Calu3 (cell line): ENCODE data around the gene SLC9A8. TPM values are rescaled to one million over a fixed set of nuclear protein-coding genes. Genes with fewer than 3 reads are reported as not detected.

Experiments used
- BruUV-seq: library from RNA; stranded (reverse); fragments of 400-500 nt; replicated peaks from 2 replicates; lab custom pipeline; 2021; lab: Mats Ljungman, UMichigan
- CTCF ChIA-PET: fragments of 300-600 bp; sonication (Branson Sonifier 250); formaldehyde crosslinking; loops from one replicate; lab custom pipeline; 2022; ENCODE audit warnings: antibody characterized with exemption; lab: Charles Lee
- DNase-seq: peaks from one replicate; pipeline ENCODE4 v3.0.0; 2022
- H3K27ac Mint-ChIP-seq: one replicate; pipeline ENCODE4 v1.8.0; 2022; ENCODE audit warnings: mixed read lengths; ENCODE audit not compliant: unreplicated experiment
- H3K27me3 Mint-ChIP-seq: one replicate; pipeline ENCODE4 v1.8.0; 2022; ENCODE audit warnings: mixed read lengths; ENCODE audit not compliant: unreplicated experiment
- H3K36me3 Mint-ChIP-seq: one replicate; pipeline ENCODE4 v1.8.0; 2022; ENCODE audit warnings: mild to moderate bottlenecking, moderate library complexity, mixed read lengths; ENCODE audit not compliant: insufficient read depth, unreplicated experiment
- H3K4me1 Mint-ChIP-seq: one replicate; pipeline ENCODE4 v1.8.0; 2022; ENCODE audit warnings: mild to moderate bottlenecking, low read depth, mixed read lengths; ENCODE audit not compliant: unreplicated experiment
- H3K4me3 Mint-ChIP-seq: one replicate; pipeline ENCODE4 v1.8.0; 2022; ENCODE audit warnings: mild to moderate bottlenecking, low read depth, moderate library complexity, mixed read lengths; ENCODE audit not compliant: unreplicated experiment
- H3K9me3 Mint-ChIP-seq: one replicate; pipeline ENCODE4 v1.8.0; 2022; ENCODE audit warnings: low read depth, mixed read lengths; ENCODE audit not compliant: unreplicated experiment
- CTCF ChIP-seq: fragments of 200-600 bp; IDR thresholded peaks from one replicate; pipeline ENCODE4 v1.8.0; 2022; ENCODE audit warnings: antibody characterized with exemption; ENCODE audit not compliant: unreplicated experiment
- intact Hi-C: fragments of 100-400 bp; cut with micrococcal nuclease; formaldehyde crosslinking; loops from one replicate; pipeline ENCODE4 v1.10.0; 2022; ENCODE audit not compliant: unreplicated experiment
- total RNA-seq: library from RNA; stranded (reverse); gene quantifications from 2 replicates; pipeline ENCODE4 v1.2.3, GENCODE V29; 2022

The SLC9A8 gene
- total RNA-seq, 1 experiment from 2014 or later = 30.0 TPM

GRCh38 chr20:49901588-49901987 lies 89.0 kb downstream of the SLC9A8 start:
- Mint-ChIP-seq H3K27ac (no peak overlapping the region), H3K36me3 (peaks cover 22% of the 10 kb centered on the region), H3K4me3 (no peak overlapping the region), H3K27me3 (no peaks in the 10 kb centered on the region), H3K4me1 (no peaks in the 10 kb centered on the region), H3K9me3 (no peaks in the 10 kb centered on the region)
- intact Hi-C loops = no loop called here
- TF ChIP-seq CTCF = no peak
- CTCF ChIA-PET = interaction anchor here (1.6 kb wide), 1 partner anchor 15 kb away, joined by 4 read pairs; the partner anchor contains the start of gene SPATA2
- no TSS peak for BruUV-seq
- no peak for DNase-seq

DNA sequence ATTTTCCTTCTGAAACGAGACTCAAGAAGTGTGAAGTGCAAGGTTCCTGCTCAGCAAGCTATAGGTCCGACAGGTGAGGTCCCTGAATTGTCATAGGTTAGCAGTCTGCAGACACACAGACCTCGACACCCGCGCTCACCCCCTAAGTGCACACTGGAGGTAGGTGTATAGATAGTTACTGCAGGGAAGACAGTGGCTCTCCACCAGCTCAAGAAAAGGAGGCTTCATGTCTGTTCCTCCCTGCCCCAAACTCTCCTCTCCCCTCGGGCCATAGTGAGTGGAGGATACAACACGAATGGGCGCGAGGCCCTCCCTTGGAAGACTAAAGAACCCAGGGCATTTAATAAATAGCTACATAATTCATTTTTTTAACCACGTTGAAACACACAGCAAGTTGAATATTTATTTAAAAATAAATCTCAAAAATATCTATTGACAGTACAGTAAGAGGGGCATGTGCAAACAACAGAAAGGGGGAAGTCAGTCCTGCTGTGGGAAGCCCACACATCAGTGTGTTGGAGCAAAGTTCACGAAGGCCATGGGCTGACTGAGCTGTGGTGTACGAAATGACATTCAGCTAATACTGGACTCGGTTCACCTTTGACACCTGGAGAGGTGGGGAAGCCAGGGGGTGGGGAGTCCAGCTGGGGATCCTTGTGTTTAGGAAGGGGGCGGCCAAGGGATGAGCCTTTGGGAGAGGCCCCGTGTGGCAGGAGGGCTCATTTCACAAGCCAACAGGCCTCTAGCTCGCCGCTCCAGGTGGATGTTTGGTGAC lies 92.0 kb downstream of the SLC9A8 start:
- Mint-ChIP-seq H3K27me3 (no peaks in the 10 kb centered on the region), H3K27ac (no peak overlapping the region), H3K4me1 (peaks cover 5% of the 10 kb centered on the region), H3K9me3 (no peaks in the 10 kb centered on the region), H3K4me3 (no peak overlapping the region), H3K36me3 (peaks cover 40% of the 10 kb centered on the region)
- no peak for DNase-seq
- TF ChIP-seq CTCF = no peak
- no TSS peak for BruUV-seq
- CTCF ChIA-PET = interaction anchor here (0.9 to 1.0 kb wide), 2 partner anchors 10 to 12 kb away, joined by 3 to 4 read pairs; partner anchors contain the start of gene SPATA2
- intact Hi-C loops = no loop called here

- no TSS peak for BruUV-seq
- peaks cover 43% of the 10 kb centered on the region for H3K36me3 Mint-ChIP-seq
- H3K27ac Mint-ChIP-seq = no peak overlapping the region
- H3K4me1 Mint-ChIP-seq = peaks cover 14% of the 10 kb centered on the region
- H3K27me3 Mint-ChIP-seq = no peaks in the 10 kb centered on the region
- no peak overlapping the region for H3K4me3 Mint-ChIP-seq
- CTCF ChIA-PET = interaction anchor here (0.9 kb wide), 1 partner anchor 10 kb away, joined by 4 read pairs; the partner anchor contains the start of gene SPATA2
- no peak for DNase-seq
- TF ChIP-seq CTCF = no peak
- intact Hi-C loops = no loop called here
- H3K9me3 Mint-ChIP-seq = no peaks in the 10 kb centered on the region
These were observed 92.9 kb downstream of the SLC9A8 start for GRCh38 chr20:49905415-49906091.

GRCh38 chr20:49906101-49906604 lies 93.5 kb downstream of the SLC9A8 start:
- intact Hi-C loops = no loop called here
- BruUV-seq = no TSS peak
- TF ChIP-seq CTCF = no peak
- Mint-ChIP-seq H3K27me3 (no peaks in the 10 kb centered on the region), H3K9me3 (no peaks in the 10 kb centered on the region), H3K27ac (no peak overlapping the region), H3K4me3 (no peak overlapping the region), H3K4me1 (peaks cover 20% of the 10 kb centered on the region), H3K36me3 (peaks cover 43% of the 10 kb centered on the region)
- no peak for DNase-seq
- CTCF ChIA-PET = interaction anchor here (1.0 to 2.0 kb wide), 2 partner anchors 10 to 18 kb away, joined by 3 to 8 read pairs; no protein-coding TSS in a partner anchor
